ENCODE results near the gene ARHGAP32.
"Not testable (repeated sequence)": the region's sequence is repeated elsewhere in the genome, so short reads cannot be mapped to it uniquely, and the experiment has no call there.

Gene ARHGAP32

DNA sequence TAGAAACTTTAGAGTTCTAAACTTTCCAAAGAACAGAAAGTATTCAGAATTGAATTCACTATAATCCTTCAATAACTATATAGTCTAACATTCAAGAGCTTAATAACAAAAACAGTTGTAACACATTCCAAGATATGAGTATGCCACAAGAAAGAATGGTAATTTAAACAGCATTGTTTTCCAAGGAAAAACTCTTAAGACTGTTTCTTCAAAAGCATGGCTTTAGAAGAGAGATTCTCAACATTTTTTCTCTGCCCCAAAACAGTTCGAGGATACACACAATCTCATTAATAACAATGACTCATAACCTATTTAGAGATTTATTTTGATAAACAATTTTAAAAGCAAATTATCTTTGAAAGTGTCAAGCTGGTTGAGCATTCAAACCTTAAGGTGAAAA lies 16.7 kb upstream of the ARHGAP32 start:
- TF ChIP-seq, protein P1, sequence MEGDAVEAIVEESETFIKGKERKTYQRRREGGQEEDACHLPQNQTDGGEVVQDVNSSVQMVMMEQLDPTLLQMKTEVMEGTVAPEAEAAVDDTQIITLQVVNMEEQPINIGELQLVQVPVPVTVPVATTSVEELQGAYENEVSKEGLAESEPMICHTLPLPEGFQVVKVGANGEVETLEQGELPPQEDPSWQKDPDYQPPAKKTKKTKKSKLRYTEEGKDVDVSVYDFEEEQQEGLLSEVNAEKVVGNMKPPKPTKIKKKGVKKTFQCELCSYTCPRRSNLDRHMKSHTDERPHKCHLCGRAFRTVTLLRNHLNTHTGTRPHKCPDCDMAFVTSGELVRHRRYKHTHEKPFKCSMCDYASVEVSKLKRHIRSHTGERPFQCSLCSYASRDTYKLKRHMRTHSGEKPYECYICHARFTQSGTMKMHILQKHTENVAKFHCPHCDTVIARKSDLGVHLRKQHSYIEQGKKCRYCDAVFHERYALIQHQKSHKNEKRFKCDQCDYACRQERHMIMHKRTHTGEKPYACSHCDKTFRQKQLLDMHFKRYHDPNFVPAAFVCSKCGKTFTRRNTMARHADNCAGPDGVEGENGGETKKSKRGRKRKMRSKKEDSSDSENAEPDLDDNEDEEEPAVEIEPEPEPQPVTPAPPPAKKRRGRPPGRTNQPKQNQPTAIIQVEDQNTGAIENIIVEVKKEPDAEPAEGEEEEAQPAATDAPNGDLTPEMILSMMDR (IDR thresholded peaks at IDR 0.05; ENCODE audit: low read depth, low read length, missing control alignments): no peak
- no peak overlapping the region for H3K4me3 ChIP-seq (replicated peaks; ENCODE audit: low read depth, low read length)
- no peak for DNase-seq (ENCODE audit: extremely low read depth, low read depth)

DNA sequence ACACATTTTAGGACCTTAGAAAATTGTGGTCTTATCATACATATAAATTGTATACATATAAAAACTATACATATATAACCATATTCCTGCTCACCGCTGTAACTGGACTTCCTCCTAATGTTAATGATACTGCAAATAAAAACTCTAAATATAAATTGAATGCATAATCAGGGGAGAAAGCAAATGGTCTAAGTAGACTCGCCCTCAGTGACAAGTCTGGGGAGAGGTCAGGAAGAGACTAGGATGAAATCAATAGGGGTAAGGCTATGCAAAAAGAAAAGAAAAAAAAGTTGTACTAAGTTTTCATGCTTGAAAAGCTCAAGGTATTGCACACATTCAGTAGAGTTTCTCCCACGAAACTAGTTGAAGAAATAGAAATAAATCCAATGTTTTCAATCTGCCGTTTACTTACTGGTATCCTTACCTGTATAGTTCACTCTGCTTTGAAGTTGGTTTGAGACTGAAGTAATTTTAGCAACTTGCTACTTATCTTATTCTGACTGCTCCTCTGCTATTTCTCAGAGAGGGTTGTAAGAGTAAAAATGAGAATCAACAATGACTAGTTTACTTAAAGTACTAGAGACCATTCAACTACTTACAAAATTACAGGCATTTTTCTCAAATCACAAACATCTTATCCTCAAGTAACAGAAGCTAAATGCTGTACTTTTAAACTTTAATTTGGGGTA lies 12.2 kb upstream of the ARHGAP32 start:
- no peak for DNase-seq (ENCODE audit: extremely low read depth, low read depth)
- TF ChIP-seq, protein P1 (IDR thresholded peaks at IDR 0.05; ENCODE audit: low read depth, low read length, missing control alignments): no peak
- H3K4me3 ChIP-seq (replicated peaks; ENCODE audit: low read depth, low read length): no peak overlapping the region

DNA sequence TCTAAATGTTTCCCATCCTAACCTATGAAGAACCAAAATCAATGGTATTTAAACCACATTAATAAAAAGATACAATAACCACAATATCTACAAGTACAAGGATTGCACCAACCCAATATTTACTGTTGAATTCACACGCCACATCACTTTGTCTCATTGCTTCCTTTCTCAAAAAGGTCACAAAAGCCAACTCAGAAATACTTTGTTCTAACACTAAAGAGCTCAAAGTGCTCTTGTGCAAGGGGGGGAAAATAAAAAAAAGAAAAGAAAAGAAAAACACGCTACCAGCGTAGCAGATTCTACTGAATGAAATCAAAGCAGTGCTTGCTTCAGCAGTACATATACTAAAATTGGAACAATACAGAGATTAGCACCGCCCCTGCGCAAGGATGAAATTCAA lies 10.5 kb upstream of the ARHGAP32 start:
- H3K4me3 ChIP-seq (replicated peaks; ENCODE audit: low read depth, low read length): no peak overlapping the region
- no peak for DNase-seq (ENCODE audit: extremely low read depth, low read depth)
- TF ChIP-seq, protein P1 (IDR thresholded peaks at IDR 0.05; ENCODE audit: low read depth, low read length, missing control alignments): no peak

DNA sequence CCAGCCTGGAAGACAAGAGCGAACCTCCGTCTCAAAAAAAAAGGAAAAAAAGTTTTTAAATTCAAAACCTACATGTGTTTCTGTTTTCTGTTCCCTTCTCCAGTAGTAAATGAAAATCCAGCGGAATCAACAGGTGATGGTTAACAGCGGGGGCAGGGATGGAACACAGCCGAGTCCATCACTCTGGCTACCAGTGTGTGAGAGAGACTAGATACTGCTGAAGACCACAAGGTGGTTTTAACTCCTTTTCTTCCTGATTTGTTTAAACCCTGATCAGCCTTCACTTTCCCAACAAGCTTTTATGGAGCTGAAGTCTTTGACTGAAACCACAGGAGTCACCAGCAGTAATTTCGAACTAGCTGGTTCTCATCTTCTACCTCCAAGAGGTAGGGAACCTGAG lies 3.6 kb upstream of the ARHGAP32 start:
- TF ChIP-seq, protein P1 (IDR thresholded peaks at IDR 0.05; ENCODE audit: low read depth, low read length, missing control alignments): no peak

DNA sequence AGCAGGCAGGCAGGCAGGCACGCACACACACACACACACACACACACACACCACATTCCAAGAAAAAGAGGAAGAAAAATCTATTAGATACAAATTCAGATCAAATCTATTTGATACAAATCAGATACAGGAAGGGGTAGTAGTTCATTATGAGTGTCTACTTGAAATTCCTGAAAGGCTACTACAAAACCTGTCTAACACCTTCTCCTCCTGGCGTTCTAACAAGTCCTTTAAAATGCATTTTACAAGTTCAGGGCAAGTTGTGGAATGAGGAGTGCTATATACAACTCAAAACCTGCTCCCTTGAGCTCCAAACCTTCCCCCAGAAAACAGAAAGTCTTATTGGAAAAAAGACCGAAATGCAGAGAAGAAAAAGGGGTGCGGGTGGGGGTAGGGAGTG lies 476 bp downstream of the ARHGAP32 start:
- DNase-seq (ENCODE audit: extremely low read depth, low read depth): no peak
- H3K4me3 ChIP-seq (replicated peaks; ENCODE audit: low read depth, low read length): no peak overlapping the region
- TF ChIP-seq, protein P1 (IDR thresholded peaks at IDR 0.05; ENCODE audit: low read depth, low read length, missing control alignments): no peak

More for the DNA sequence above, 3.6 kb upstream of the ARHGAP32 start:
- H3K4me3 ChIP-seq (replicated peaks; ENCODE audit: low read depth, low read length): no peak overlapping the region
- DNase-seq (ENCODE audit: extremely low read depth, low read depth): no peak

DNA sequence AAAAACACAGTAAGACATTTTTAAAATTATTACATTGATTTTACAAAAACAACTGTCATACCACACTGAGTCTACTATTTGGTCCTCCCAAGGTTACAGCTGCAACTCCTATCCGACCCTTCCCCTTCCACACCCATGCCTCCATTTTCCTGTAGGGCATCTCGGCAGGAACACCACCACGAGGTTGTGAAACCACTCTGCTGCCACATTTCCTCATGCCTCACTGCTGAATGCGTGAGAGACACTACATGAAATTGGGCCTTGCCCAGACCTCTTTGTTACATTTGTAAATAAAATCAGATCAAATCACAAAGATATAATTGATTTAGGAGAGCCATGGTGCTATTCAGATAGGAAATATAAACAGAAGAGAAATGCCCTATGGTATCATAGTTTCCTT lies 2.0 kb downstream of the ARHGAP32 start:
- DNase-seq (ENCODE audit: extremely low read depth, low read depth): no peak
- TF ChIP-seq, protein P1 (IDR thresholded peaks at IDR 0.05; ENCODE audit: low read depth, low read length, missing control alignments): no peak
- no peak overlapping the region for H3K4me3 ChIP-seq (replicated peaks; ENCODE audit: low read depth, low read length)

DNA sequence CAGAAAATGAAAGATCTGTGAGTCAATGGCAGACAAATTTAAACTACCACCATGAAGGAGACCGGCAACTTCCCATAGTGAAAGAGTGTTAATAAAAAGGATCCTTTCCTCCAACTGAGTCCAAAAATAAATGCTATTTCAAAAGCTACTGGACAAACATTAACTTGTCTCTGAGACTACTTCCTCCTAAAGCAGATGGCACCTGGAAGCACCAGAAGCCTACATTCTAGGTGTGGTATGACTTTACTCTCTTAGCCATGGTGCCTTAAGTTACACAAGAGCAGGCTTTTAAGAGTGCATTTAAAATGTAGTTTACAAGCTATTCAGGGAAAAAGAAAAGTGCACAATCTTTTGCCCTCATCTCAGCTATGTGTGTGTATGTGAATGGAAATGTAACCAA lies 2.5 kb downstream of the ARHGAP32 start:
- TF ChIP-seq, protein P1 (IDR thresholded peaks at IDR 0.05; ENCODE audit: low read depth, low read length, missing control alignments): no peak
- no peak overlapping the region for H3K4me3 ChIP-seq (replicated peaks; ENCODE audit: low read depth, low read length)
- no peak for DNase-seq (ENCODE audit: extremely low read depth, low read depth)

DNA sequence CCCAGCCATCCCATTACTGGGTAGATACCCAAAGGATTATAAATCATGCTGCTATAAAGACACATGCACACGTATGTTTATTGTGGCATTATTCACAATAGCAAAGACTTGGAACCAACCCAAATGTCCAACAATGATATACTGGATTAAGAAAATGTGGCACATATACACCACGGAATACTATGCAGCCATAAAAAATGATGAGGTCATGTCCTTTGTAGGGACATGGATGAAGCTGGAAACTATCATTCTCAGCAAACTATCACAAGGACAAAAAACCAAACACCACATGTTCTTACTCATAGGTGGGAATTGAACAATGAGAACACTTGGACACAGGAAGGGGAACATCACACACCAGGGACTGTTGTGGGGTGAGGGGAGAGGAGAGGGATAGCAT lies 7.0 kb downstream of the ARHGAP32 start:
- H3K4me3 ChIP-seq (replicated peaks; ENCODE audit: low read depth, low read length): not testable (repeated sequence)

More for the DNA sequence above, 7.0 kb downstream of the ARHGAP32 start:
- DNase-seq (ENCODE audit: extremely low read depth, low read depth): not testable (repeated sequence)
